HEK293 (cell line): ENCODE measurements around the gene TMEM176B.

ENCODE experiments used
- CTCF ChIA-PET: fragments of 350-600 bp; formaldehyde crosslinking; extraction: SDS; loops from one replicate; lab custom pipeline; 2021; ENCODE audit warnings: antibody characterized with exemption; lab: Yijun Ruan, JAX
- POLR2A ChIA-PET: fragments of 300-600 bp; formaldehyde crosslinking; extraction: SDS; loops from one replicate; lab custom pipeline; 2020; ENCODE audit warnings: antibody characterized with exemption, inconsistent platforms; lab: Yijun Ruan, JAX
- H3K27ac ChIP-seq: fragments of 200-500 bp; sonication (Bioruptor generic); 2 replicates; pipeline ENCODE4 v1.5.1; 2014; ENCODE audit warnings: low read depth, low read length, control low read depth, inconsistent platforms; ENCODE audit errors: extremely low read depth
- H3K36me3 ChIP-seq, 2 experiments: fragments of 200-500 bp in 1 of 2; sonication (Bioruptor generic) in 1 of 2; 1 replicate in 1 of 2; 2 replicates in 1 of 2; pipeline ENCODE4 v1.5.1; 2014 to 2017; ENCODE audit warnings: inconsistent platforms in 2 of 2, low read length in 2 of 2; ENCODE audit not compliant: control insufficient read depth in 2 of 2, insufficient read depth in 1 of 2
- H3K4me1 ChIP-seq: fragments of 200-500 bp; sonication (Bioruptor generic); 2 replicates; pipeline ENCODE4 v1.5.1; 2014; ENCODE audit warnings: mild to moderate bottlenecking, low read length, inconsistent platforms; ENCODE audit not compliant: control insufficient read depth, insufficient read depth
- H3K4me3 ChIP-seq: 2 replicates; pipeline ENCODE4 v1.5.1; 2011; ENCODE audit warnings: low read depth, mild to moderate bottlenecking, control low read depth, low read length, moderate library complexity
- H3K9me3 ChIP-seq: fragments of 200-500 bp; sonication (Bioruptor generic); 2 replicates; pipeline ENCODE4 v1.5.1; 2014; ENCODE audit warnings: low read depth, low read length, inconsistent platforms; ENCODE audit not compliant: control insufficient read depth, insufficient read depth
- CTCF ChIP-seq: fragments of 450-650 bp; formaldehyde crosslinking; IDR thresholded peaks from 2 replicates; pipeline ENCODE4 v1.5.1; 2016; ENCODE audit warnings: missing biosample characterization, missing genetic modification characterization
- KLF7 ChIP-seq: fragments of 450-650 bp; formaldehyde crosslinking; IDR thresholded peaks from 2 replicates; pipeline ENCODE4 v1.5.1; 2016; ENCODE audit warnings: missing biosample characterization, missing genetic modification characterization, borderline replicate concordance
- MZF1 ChIP-seq: fragments of 450-650 bp; formaldehyde crosslinking; IDR thresholded peaks from 2 replicates; pipeline ENCODE4 v1.5.1; 2017; ENCODE audit warnings: missing biosample characterization, missing genetic modification characterization, borderline replicate concordance
- PRDM6 ChIP-seq: fragments of 450-650 bp; formaldehyde crosslinking; IDR thresholded peaks from 2 replicates; pipeline ENCODE4 v1.5.1; 2017; ENCODE audit warnings: missing biosample characterization, missing genetic modification characterization
- SP3 ChIP-seq: fragments of 450-650 bp; formaldehyde crosslinking; IDR thresholded peaks from 2 replicates; pipeline ENCODE4 v1.5.1; 2016; ENCODE audit warnings: missing biosample characterization, missing genetic modification characterization
- TRIM28 ChIP-seq: IDR thresholded peaks from 2 replicates; pipeline ENCODE4 v1.6.1; 2011; ENCODE audit warnings: low read length, control low read depth, borderline replicate concordance
- ZBTB10 ChIP-seq: fragments of 450-650 bp; formaldehyde crosslinking; IDR thresholded peaks from 2 replicates; pipeline ENCODE4 v1.5.1; 2016; ENCODE audit warnings: missing biosample characterization, missing genetic modification characterization
- ZNF10 ChIP-seq: fragments of 450-650 bp; formaldehyde crosslinking; IDR thresholded peaks from 2 replicates; pipeline ENCODE4 v1.5.1; 2017; ENCODE audit warnings: missing biosample characterization, missing genetic modification characterization
- ZNF2 ChIP-seq: fragments of 450-650 bp; formaldehyde crosslinking; IDR thresholded peaks from 2 replicates; pipeline ENCODE4 v1.5.1; 2016; ENCODE audit warnings: missing biosample characterization, missing genetic modification characterization
- ZNF324 ChIP-seq: fragments of 450-650 bp; formaldehyde crosslinking; IDR thresholded peaks from 2 replicates; pipeline ENCODE4 v1.5.1; 2016; ENCODE audit warnings: missing biosample characterization, missing genetic modification characterization
- ZNF391 ChIP-seq: fragments of 450-650 bp; formaldehyde crosslinking; IDR thresholded peaks from 2 replicates; pipeline ENCODE4 v1.5.1; 2016; ENCODE audit warnings: low read depth, missing biosample characterization, missing genetic modification characterization, borderline replicate concordance
- ZNF449 ChIP-seq: fragments of 450-650 bp; formaldehyde crosslinking; IDR thresholded peaks from 2 replicates; pipeline ENCODE4 v1.5.1; 2017; ENCODE audit warnings: missing biosample characterization, mild to moderate bottlenecking, missing genetic modification characterization, moderate library complexity
- ZNF585B ChIP-seq: fragments of 450-650 bp; formaldehyde crosslinking; IDR thresholded peaks from 2 replicates; pipeline ENCODE4 v1.5.1; 2016; ENCODE audit warnings: missing biosample characterization, missing genetic modification characterization
- ZNF639 ChIP-seq: fragments of 450-650 bp; formaldehyde crosslinking; IDR thresholded peaks from 2 replicates; pipeline ENCODE4 v1.5.1; 2016; ENCODE audit warnings: missing biosample characterization, missing genetic modification characterization
- ZNF677 ChIP-seq: fragments of 450-650 bp; IDR thresholded peaks from 2 replicates; pipeline ENCODE4 v1.5.0; 2018; ENCODE audit warnings: missing biosample characterization, mild to moderate bottlenecking, missing genetic modification characterization, moderate library complexity
- ZNF830 ChIP-seq: fragments of 450-650 bp; IDR thresholded peaks from 2 replicates; pipeline ENCODE4 v1.5.0; 2018; ENCODE audit warnings: missing biosample characterization, missing genetic modification characterization, low read depth, mild to moderate bottlenecking, moderate library complexity
- ZXDB ChIP-seq: fragments of 450-650 bp; formaldehyde crosslinking; IDR thresholded peaks from 2 replicates; pipeline ENCODE4 v1.5.1; 2016; ENCODE audit warnings: missing biosample characterization, missing genetic modification characterization

Gene TMEM176B

GRCh38 chr7:150806454-150806853 is 6.3 kb upstream of the TMEM176B start (continued):
- TF ChIP-seq PRDM6 (no peak), ZNF10 (tag by site-specific recombination) (no peak), CTCF (tag by site-specific recombination) (no peak)

GRCh38 chr7:150805864-150806263 is 5.7 kb upstream of the TMEM176B start:
- ChIA-PET POLR2A (no interaction called here), CTCF (no interaction called here)
- TF ChIP-seq ZXDB (tag by site-specific recombination) = no peak
- TF ChIP-seq ZNF639 = no peak
- no peak for TF ChIP-seq ZNF449 (tag by site-specific recombination)
- no peak for TF ChIP-seq ZBTB10 (tag by site-specific recombination)
- no peak for TF ChIP-seq ZNF677 (tag by site-specific recombination)
- no peak for TF ChIP-seq TRIM28
- no peak for TF ChIP-seq ZNF2 (tag by site-specific recombination)
- no peak for TF ChIP-seq ZNF585B (tag by site-specific recombination)
- TF ChIP-seq KLF7 (tag by site-specific recombination) = no peak
- no peak for TF ChIP-seq SP3 (tag by site-specific recombination)
- TF ChIP-seq MZF1 (tag by site-specific recombination) = no peak
- no peak for TF ChIP-seq ZNF391 (tag by site-specific recombination)
- TF ChIP-seq ZNF830 (tag by site-specific recombination) = no peak
- no peak for TF ChIP-seq ZNF324 (tag by site-specific recombination)
- Histone ChIP-seq H3K27ac (no peak overlapping the region), H3K36me3 (no peaks in the 10 kb centered on the region), H3K4me3 (no peak overlapping the region), H3K9me3 (no peaks in the 10 kb centered on the region), H3K4me1 (no peaks in the 10 kb centered on the region)
